Trophoblast cell (in vitro differentiated cells and primary cell): ENCODE data around the gene TMEM87B.
A peak's percentile ranks its signal among the peaks of the same experiment; 100 is the strongest.

ENCODE experiments used
- DNase-seq, 2 donors: peaks; one replicate each; pipeline ENCODE4 v3.0.0-alpha.2; 2016
- H2AFZ ChIP-seq: 2 replicates; pipeline ENCODE4 v1.6.1; 2013; ENCODE audit warnings: low read length, moderate library complexity, mild to moderate bottlenecking; ENCODE audit not compliant: insufficient read depth, poor library complexity
- H2AK5ac ChIP-seq: 2 replicates; pipeline ENCODE4 v1.6.1; 2013; ENCODE audit warnings: mild to moderate bottlenecking, low read length
- H2BK120ac ChIP-seq: 2 replicates; pipeline ENCODE4 v1.6.1; 2013; ENCODE audit warnings: low read length, mild to moderate bottlenecking, moderate library complexity; ENCODE audit not compliant: insufficient read depth, poor library complexity
- H2BK12ac ChIP-seq: 2 replicates; pipeline ENCODE4 v1.6.1; 2013; ENCODE audit warnings: mild to moderate bottlenecking, low read length, moderate library complexity
- H2BK5ac ChIP-seq: 2 replicates; pipeline ENCODE4 v1.6.1; 2013; ENCODE audit warnings: low read length, low read depth, moderate library complexity, mild to moderate bottlenecking; ENCODE audit not compliant: poor library complexity
- H3K14ac ChIP-seq: 2 replicates; pipeline ENCODE4 v1.6.1; 2013; ENCODE audit warnings: mild to moderate bottlenecking, low read length
- H3K18ac ChIP-seq: 2 replicates; pipeline ENCODE4 v1.6.1; 2013; ENCODE audit warnings: mild to moderate bottlenecking, low read length
- H3K23ac ChIP-seq: 2 replicates; pipeline ENCODE4 v1.6.1; 2013; ENCODE audit warnings: low read length
- H3K27ac ChIP-seq: 2 replicates; pipeline ENCODE4 v1.5.1; 2013; ENCODE audit warnings: low read depth, mild to moderate bottlenecking, inconsistent platforms, low read length, moderate library complexity
- H3K27me3 ChIP-seq: 2 replicates; pipeline ENCODE4 v1.6.1; 2013; ENCODE audit warnings: inconsistent platforms, mild to moderate bottlenecking, low read length, moderate library complexity; ENCODE audit not compliant: insufficient read depth
- H3K36me3 ChIP-seq, 2 experiments: 1 replicate in 1 of 2; 2 replicates in 1 of 2; pipeline ENCODE4 v1.6.1; 2013; ENCODE audit warnings: low read length in 2 of 2, mild to moderate bottlenecking in 2 of 2, moderate library complexity in 1 of 2; ENCODE audit not compliant: insufficient read depth in 2 of 2, control insufficient read depth in 1 of 2
- H3K4ac ChIP-seq: 2 replicates; pipeline ENCODE4 v1.6.1; 2013; ENCODE audit warnings: low read depth, mild to moderate bottlenecking, low read length, moderate library complexity
- H3K4me1 ChIP-seq, 2 experiments: 1 replicate in 1 of 2; 2 replicates in 1 of 2; pipeline ENCODE4 v1.6.1; 2013; ENCODE audit warnings: low read length in 2 of 2, mild to moderate bottlenecking in 2 of 2, moderate library complexity in 1 of 2; ENCODE audit not compliant: insufficient read depth in 2 of 2, control insufficient read depth in 1 of 2
- H3K4me2 ChIP-seq: 2 replicates; pipeline ENCODE4 v1.6.1; 2013; ENCODE audit warnings: inconsistent platforms, mild to moderate bottlenecking, low read length, moderate library complexity
- H3K4me3 ChIP-seq: 2 replicates; pipeline ENCODE4 v1.5.1; 2013; ENCODE audit warnings: mild to moderate bottlenecking, low read depth, low read length, inconsistent platforms
- H3K79me1 ChIP-seq: one replicate; pipeline ENCODE4 v1.6.1; 2013; ENCODE audit warnings: low read length
- H3K79me2 ChIP-seq: 2 replicates; pipeline ENCODE4 v1.6.1; 2013; ENCODE audit warnings: low read length, mild to moderate bottlenecking; ENCODE audit not compliant: control insufficient read depth, insufficient read depth, poor library complexity
- H3K9ac ChIP-seq: 2 replicates; pipeline ENCODE4 v1.6.1; 2013; ENCODE audit warnings: mild to moderate bottlenecking, low read length
- H3K9me3 ChIP-seq: 2 replicates; pipeline ENCODE4 v1.6.1; 2013; ENCODE audit warnings: low read depth, mild to moderate bottlenecking, control low read depth, inconsistent platforms, low read length; ENCODE audit not compliant: insufficient read depth
- H4K12ac ChIP-seq: 2 replicates; pipeline ENCODE4 v1.6.1; 2013; ENCODE audit warnings: low read depth, mild to moderate bottlenecking, low read length, moderate library complexity
- H4K8ac ChIP-seq: 2 replicates; pipeline ENCODE4 v1.6.1; 2013; ENCODE audit warnings: low read depth, mild to moderate bottlenecking, low read length, moderate library complexity
- H4K91ac ChIP-seq: one replicate; pipeline ENCODE4 v1.6.1; 2013; ENCODE audit warnings: low read depth, mild to moderate bottlenecking, low read length, moderate library complexity
- WGBS: extraction: QIAGEN DNeasy Blood & Tissue Kit; methylation state at CpG from one replicate; pipeline ENCODE4 v1.1.7; 2013; ENCODE audit warnings: missing lambda C conversion rate; ENCODE audit not compliant: insufficient read length, insufficient coverage; ENCODE audit errors: extremely low coverage; 5-methylcytosine and 5-hydroxymethylcytosine counted together

Gene TMEM87B

DNA sequence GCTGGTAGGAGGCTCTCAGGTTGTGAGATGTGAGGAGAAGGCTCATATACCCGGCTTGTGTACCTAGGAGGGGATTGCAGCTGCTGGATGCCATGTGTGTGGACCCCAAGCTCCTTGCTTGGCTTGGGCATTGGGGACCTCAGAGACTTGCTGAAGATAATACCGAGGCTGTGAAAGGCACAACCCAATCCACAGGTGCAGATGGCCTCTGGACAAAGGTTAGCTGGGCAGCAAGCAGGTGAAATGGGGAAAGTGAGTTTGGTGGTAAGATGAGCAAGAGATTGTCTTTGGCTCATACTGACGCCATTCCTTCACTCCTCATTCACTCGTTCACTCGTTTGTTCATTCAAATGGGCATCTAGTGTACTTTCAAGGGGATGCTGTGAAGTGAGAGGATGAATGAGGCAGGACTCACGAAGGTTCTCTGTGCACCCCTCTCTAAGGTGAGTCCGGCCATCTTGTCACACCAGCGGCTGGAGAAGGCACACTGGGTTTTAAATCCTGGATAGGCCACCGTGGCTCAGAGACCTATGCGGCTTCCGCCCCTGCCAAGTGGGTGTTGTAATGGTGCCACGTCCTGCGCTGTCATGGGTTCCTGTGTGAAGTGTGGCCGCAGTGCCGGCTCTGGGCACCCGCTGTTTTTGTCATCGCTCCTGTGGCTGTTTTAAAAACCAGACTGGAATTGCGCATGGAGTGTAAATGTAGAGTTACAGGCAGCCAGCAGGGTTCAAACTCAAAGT, 96.8 kb downstream of the TMEM87B start:
- Histone ChIP-seq H2BK120ac (no peak overlapping the region), H3K18ac (no peak overlapping the region), H3K36me3 (peaks cover 0 to 3% of the 10 kb centered on the region in 2 experiments), H3K27ac (no peak overlapping the region), H3K9me3 (peaks cover 2% of the 10 kb centered on the region), H4K91ac (peak overlapping the region; percentile 9), H3K4me3 (no peak overlapping the region), H3K23ac (no peak overlapping the region), H3K79me2 (no peaks in the 10 kb centered on the region), H3K4me1 (peaks cover 23 to 26% of the 10 kb centered on the region in 2 experiments), H3K14ac (no peak overlapping the region), H2AK5ac (peak overlapping the region; percentile 0), H2BK12ac (no peak overlapping the region), H3K79me1 (peaks cover 11% of the 10 kb centered on the region), H3K4ac (no peak overlapping the region), H3K4me2 (no peak overlapping the region), H3K27me3 (no peaks in the 10 kb centered on the region), H4K12ac (no peak overlapping the region), H2BK5ac (no peak overlapping the region), H4K8ac (no peak overlapping the region), H2AFZ (no peak overlapping the region), H3K9ac (no peak overlapping the region)
- no peak for DNase-seq
- no CpG with 5 or more reads among the region's 18 CpGs for WGBS

DNA sequence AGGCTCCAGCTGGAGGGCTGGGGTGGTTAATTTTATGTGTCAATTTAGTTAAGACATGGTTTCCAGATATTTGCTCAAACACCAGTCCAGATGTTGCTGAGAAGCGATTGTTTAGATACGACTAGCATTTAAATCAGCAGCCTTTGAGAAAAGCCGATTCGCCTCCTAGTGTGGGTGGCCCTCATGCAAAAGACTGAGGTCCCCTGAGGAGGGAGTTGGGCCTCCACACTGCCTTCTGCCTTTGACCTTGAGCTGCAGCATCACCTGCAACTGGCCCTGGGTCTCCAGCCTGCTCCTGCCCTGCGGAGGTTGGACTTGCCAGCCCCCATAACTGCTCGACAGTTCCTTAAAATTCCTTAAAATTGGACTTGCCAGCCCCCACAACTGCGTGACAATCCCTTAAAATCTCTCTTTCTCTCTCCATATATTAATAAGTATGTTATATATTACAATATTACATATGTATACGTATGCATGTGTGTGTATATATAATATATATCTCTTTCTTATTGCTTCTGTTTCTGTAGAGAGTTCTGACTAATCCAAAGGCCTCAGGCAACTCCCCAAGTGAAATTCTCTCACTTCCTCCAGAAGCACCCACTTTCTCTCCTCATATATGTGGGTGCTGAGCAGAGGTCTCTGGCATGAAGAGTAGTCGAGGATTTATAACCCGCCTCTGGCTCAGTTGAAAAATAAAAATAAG, 97.6 kb downstream of the TMEM87B start:
- WGBS: no CpG with 5 or more reads among the region's 10 CpGs
- peaks cover 11% of the 10 kb centered on the region for H3K79me1 ChIP-seq
- H4K12ac ChIP-seq: no peak overlapping the region

DNA sequence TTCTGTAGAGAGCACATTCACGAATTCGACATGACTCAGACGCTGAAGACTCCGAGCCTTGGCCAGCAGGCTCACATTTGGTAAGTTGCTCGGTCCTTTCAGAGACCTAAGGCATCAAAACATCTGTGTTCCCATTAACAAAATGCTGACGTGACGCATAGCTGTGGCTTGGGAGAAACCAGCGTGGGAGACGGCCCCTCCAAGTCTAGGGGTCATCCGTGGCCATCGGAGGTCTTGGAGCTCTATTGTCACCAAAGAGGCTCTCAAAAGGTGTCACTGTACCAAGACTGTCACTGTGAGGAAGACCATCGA, 98.1 kb downstream of the TMEM87B start:
- H3K36me3 ChIP-seq: peaks cover 0 to 3% of the 10 kb centered on the region in 2 experiments
- H3K4me2 ChIP-seq: no peak overlapping the region
- WGBS: no CpG with 5 or more reads among the region's 12 CpGs
- H3K4me1 ChIP-seq: peaks cover 23 to 26% of the 10 kb centered on the region in 2 experiments
- H4K12ac ChIP-seq: no peak overlapping the region
- H3K4me3 ChIP-seq: no peak overlapping the region
- peaks cover 2% of the 10 kb centered on the region for H3K9me3 ChIP-seq
- H2BK5ac ChIP-seq: no peak overlapping the region
- no peak overlapping the region for H2BK120ac ChIP-seq
- H3K79me1 ChIP-seq: peaks cover 11% of the 10 kb centered on the region
- no peak overlapping the region for H2AK5ac ChIP-seq
- DNase-seq: no peak
- H2BK12ac ChIP-seq: no peak overlapping the region
- H4K91ac ChIP-seq: no peak overlapping the region
- no peaks in the 10 kb centered on the region for H3K79me2 ChIP-seq
- no peaks in the 10 kb centered on the region for H3K27me3 ChIP-seq
- H3K4ac ChIP-seq: no peak overlapping the region
- no peak overlapping the region for H3K27ac ChIP-seq
- no peak overlapping the region for H3K23ac ChIP-seq
- no peak overlapping the region for H3K14ac ChIP-seq
- no peak overlapping the region for H3K18ac ChIP-seq
- H3K9ac ChIP-seq: no peak overlapping the region
- no peak overlapping the region for H4K8ac ChIP-seq
- H2AFZ ChIP-seq: no peak overlapping the region

More for the DNA sequence above, 97.6 kb downstream of the TMEM87B start:
- no peaks in the 10 kb centered on the region for H3K27me3 ChIP-seq
- peak overlapping the region; percentile 7 for H2BK120ac ChIP-seq
- H3K9me3 ChIP-seq: peaks cover 2% of the 10 kb centered on the region
- no peak overlapping the region for H3K4me3 ChIP-seq
- H3K4me1 ChIP-seq: peaks cover 23 to 26% of the 10 kb centered on the region in 2 experiments
- H3K4me2 ChIP-seq: no peak overlapping the region
- H2BK5ac ChIP-seq: no peak overlapping the region
- H4K91ac ChIP-seq: no peak overlapping the region
- H3K9ac ChIP-seq: no peak overlapping the region
- no peak overlapping the region for H2AFZ ChIP-seq
- DNase-seq: no peak
- no peak overlapping the region for H3K27ac ChIP-seq
- H3K36me3 ChIP-seq: peaks cover 0 to 3% of the 10 kb centered on the region in 2 experiments
- H3K18ac ChIP-seq: no peak overlapping the region
- no peak overlapping the region for H2AK5ac ChIP-seq
- no peak overlapping the region for H2BK12ac ChIP-seq
- no peak overlapping the region for H3K4ac ChIP-seq
- no peak overlapping the region for H3K14ac ChIP-seq
- H3K23ac ChIP-seq: no peak overlapping the region
- no peaks in the 10 kb centered on the region for H3K79me2 ChIP-seq
- no peak overlapping the region for H4K8ac ChIP-seq

DNA sequence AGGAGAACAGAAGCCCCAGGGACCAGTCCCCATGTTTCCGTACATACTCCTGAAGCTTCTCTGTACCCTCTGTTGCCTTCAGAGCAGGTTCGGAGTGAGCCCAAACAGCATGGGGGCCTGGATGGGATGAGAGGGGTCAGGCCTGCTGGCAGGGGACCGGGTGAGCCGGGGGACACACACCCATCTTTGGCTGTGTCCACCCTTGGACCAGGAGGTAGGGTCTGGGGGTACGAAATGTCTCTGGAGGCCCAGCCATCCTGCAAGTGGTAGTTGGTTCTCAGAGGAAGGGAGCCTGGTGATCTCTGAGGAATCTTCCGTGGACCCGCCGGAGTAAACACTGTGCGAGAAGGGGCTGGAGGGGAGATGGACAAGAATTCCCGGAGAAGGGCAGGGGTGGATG, 98.4 kb downstream of the TMEM87B start:
- Histone ChIP-seq H3K79me1 (peaks cover 11% of the 10 kb centered on the region), H3K4me1 (peaks cover 23 to 26% of the 10 kb centered on the region in 2 experiments), H3K14ac (no peak overlapping the region), H4K12ac (no peak overlapping the region), H3K27ac (no peak overlapping the region), H3K18ac (no peak overlapping the region), H3K79me2 (no peaks in the 10 kb centered on the region), H3K27me3 (no peaks in the 10 kb centered on the region), H3K23ac (no peak overlapping the region), H3K9me3 (peaks cover 2% of the 10 kb centered on the region), H2AK5ac (no peak overlapping the region), H3K9ac (no peak overlapping the region), H2BK5ac (no peak overlapping the region), H2AFZ (no peak overlapping the region), H3K4ac (no peak overlapping the region), H3K36me3 (peaks cover 0 to 3% of the 10 kb centered on the region in 2 experiments), H4K8ac (no peak overlapping the region), H2BK120ac (no peak overlapping the region), H4K91ac (no peak overlapping the region), H3K4me3 (no peak overlapping the region), H3K4me2 (no peak overlapping the region), H2BK12ac (no peak overlapping the region)
- DNase-seq: no peak
- WGBS: no CpG with 5 or more reads among the region's 10 CpGs
